Stimulated activated naive CD4-positive, alpha-beta T cell treated with Interleukin-2 at 50 U/mL for 16 hours (primary cell): ENCODE results near the gene SNX3.

Experiments used
- DNase-seq: peaks from one replicate; lab custom pipeline; 2025; lab: John Stamatoyannopoulos, UW

SNX3 gene

DNA sequence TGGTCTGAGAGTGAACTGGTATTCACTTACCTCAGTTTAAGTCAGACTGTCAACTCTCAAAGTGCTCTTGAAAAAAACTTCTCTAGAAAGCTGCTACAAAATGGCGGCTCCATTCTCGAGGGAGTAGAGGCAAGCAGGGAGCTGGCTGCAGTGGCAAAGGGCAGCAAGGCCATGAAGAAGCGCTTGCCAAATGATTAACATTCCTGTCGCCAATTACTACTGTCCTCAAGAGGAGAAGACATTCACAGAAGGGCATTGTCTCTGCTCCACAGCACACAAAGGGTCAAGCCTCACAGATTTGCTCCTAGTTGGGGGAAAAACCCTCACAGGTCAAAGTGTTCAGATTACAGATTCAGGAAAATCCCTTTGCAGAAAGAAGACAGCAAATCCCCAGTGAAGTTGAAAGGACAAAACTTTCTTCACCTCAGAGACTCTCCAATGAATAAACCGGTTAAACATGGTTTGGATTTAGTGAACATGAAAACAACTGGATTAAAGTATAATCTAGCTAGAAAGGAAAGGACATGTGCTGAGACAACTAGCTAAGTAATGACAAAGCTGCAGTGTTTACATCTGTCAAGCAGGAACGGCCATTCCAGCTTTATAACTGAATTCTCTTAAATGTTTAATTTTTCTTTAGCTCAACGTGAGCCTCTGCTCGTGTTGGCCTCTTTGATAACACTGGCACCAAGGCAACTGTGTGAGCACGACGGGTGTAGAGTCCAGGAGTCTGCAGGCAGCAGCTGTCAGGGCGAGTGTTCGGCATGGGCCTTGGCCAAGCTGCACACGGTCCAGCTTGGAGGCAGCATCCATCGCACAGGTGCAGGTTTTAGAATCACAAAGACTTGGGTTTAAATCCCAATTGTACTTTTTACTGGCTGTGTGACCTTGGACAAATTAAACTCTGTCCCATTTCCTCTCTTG is 57.4 kb downstream of the SNX3 start:
- DNase-seq = no peak

GRCh38 chr6:108200631-108201030 is 60.2 kb downstream of the SNX3 start:
- DNase-seq = no peak

- no peak for DNase-seq
These were observed 60.7 kb downstream of the SNX3 start for GRCh38 chr6:108200186-108200585.

DNA sequence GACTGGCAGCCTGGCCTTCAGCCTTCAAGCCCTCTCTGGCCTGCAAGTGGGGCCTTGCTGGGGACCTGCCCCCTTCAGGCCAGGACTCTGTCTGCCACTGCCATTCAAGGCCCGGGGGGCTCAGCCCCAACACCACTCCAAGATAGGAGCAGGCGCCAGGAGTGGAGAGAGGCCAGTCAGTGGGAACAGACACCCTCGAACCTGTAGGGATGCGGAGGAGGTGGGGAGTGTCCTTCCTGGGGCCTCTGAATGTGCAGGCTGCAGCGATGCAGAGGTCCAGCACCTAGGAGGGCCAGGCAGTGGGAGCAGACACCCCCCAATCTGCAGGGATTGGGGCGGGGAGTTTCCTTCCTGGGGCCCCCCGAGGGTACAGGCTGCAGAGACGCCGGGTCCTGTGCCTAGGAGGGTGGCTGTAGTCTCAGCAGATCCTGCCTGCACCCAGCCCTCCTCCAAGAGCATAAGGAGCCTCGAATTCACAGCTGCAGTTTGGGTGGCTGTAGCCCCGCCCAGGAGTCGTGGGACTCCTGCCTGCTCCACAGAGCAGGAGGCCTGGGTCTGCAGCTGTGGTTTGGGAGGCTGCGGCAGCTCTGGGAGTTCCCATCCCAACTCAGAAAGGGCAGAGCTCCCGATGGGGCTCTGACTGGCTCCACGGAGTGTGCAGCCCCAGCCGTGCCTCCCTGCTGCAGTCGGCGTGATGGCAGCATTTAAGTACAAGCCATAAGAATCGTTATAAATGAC is 61.9 kb downstream of the SNX3 start:
- no peak for DNase-seq

GRCh38 chr6:108195209-108195608 is 65.6 kb downstream of the SNX3 start:
- no peak for DNase-seq

DNA sequence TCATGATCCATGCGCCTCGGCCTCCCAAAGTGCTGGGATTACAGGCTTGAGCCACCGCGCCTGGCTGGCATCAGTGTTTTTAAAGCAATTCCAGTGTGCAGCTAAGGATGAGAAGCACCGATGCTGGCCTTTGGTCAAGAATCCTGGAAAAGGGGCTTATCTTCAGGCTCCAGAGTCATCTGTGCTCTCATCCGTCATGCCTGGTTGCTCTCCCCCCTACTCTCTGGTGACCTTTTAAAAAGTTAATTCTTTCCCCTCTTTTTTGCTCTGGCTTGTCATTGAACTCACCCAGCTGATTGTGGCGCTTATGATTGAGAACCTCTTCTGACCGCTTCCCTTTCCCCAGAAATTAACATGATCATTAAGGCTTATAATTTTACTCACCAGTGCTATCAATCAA is 66.3 kb downstream of the SNX3 start:
- no peak for DNase-seq

DNA sequence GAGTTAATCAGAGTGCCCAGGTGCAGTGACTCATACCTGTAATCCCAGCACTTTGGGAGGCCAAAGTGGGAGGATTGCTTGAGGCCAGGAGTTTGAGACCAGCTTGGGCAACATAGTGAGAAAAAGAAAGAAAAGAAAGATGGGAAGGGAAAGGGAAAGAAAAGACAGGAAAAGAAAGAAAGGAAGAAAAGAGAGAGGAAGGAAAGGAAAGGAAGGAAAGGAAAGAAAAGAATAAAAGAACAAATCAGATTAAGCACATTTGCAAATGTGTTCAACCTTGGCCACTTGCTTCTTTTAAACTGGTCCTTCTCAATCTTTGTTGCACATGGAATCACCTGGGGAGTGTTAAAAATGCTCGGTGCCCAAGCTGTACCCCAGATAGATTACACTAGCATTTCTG is 67.0 kb downstream of the SNX3 start:
- no peak for DNase-seq

DNA sequence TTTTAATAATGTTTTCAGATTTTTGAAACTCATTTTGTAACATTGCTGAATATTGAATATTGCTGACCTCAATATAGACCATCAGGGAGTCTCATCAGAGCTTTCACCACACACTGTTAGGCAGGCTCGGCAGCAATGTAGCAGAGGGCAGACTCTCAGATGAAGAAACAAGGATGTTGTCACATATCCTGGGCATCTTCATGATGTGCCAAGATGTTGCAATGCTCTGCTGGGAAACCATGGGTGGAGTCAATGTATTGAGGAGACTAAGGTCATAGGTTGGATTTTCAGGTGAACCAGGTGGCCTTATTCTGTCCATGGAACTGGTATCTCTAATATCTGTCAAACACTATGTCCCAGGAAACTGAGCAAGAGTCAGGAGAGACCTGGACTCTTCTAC is 67.7 kb downstream of the SNX3 start:
- DNase-seq = no peak

- no peak for DNase-seq
These were observed 73.3 kb downstream of the SNX3 start for GRCh38 chr6:108187519-108187918.

GRCh38 chr6:108186226-108186625 is 74.6 kb downstream of the SNX3 start:
- DNase-seq = no peak

DNA sequence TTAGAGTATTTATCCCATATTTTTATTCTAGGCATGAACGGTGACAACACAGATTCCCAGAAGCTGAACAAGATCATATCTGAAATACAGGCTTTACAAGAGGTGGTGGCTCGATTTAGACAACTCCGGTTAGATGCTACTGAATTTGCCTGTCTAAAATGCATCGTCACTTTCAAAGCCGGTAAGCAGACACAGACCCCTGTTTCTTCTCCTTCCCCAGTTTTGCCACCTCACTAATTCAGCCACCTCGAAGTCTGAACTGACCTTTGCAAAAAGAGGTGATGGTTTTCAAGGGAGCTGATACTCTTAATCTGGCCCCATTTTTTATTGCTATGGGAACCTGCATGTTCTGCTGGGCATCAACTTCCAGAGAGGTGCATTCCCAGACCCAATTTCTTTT is 80.1 kb downstream of the SNX3 start:
- DNase-seq = no peak

DNA sequence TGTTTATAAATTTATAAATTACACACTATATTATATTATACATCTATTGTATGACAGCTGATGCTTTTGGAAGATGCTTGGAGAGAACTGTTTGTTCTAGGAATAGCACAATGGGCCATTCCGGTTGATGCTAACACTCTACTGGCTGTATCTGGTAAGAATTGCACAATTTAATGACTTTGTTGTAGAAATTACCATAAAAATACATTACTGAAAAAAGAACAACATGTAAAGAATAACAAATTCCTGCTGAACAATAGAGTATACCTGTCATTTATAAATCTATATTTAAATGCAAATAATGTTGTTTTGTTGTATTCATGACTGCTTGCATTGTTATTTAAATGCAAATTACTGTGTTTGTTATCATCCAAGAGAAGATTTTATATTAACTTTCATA is 80.6 kb downstream of the SNX3 start:
- DNase-seq = no peak

- DNase-seq = no peak
These were observed 81.1 kb downstream of the SNX3 start for GRCh38 chr6:108179741-108180140.

- DNase-seq = no peak
These were observed 84.4 kb downstream of the SNX3 start for GRCh38 chr6:108176281-108177089.

DNA sequence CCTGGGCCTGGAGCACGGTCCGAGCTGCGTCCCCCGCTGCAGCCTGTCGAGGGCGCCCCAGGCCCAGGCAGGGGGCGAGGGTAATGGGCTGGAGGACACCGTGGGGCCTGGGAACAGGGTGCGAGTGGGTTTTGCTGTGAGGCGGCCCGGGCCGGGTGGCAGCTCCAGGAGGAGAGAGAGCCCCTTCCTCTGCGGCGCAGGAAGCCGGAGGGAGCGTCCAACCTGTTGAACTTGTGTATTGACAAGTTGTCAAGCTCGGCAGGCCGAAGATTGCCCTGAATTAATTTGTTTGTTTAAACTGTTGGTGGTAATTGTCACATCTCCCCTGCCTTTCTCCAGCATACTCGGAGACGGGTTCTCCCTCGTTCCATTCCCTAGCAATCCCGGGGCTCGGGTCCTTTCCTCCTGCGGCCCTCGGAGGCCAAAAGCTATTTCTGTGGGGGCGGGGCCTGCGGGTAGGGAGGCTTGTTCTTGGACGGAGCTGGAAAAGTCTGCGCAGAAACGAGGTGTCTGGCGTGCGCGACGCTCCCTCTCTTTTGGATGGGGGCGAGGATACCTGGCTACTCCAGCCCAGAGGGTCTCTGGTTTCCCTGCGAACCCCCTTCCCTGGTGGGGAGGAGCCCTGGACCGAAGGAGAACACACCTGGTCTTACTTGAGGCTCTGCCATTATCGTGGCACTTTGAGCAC is 85.1 kb downstream of the SNX3 start:
- DNase-seq = no peak

DNA sequence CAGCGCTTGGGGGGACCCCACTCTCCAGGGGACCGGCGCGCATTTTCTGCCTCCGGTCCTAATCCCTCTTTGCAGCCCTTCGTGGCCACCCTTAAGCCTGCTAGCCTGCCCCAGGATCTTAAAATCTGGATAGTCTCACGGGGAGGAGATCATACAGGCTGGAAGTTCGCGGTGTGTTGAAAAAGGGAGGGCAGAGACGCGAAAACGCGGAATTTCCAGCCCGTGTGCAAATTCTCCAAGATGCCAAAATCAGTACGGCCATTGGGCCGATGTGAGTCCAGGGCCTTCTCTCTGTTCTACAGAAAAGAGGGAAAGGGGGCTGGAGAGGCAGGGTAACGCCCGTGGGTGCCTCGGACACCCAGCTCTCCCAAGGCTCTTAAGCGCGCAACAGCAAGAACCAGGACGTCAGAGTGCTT is 85.7 kb downstream of the SNX3 start:
- DNase-seq = no peak

- no peak for DNase-seq
These were observed 86.3 kb downstream of the SNX3 start for GRCh38 chr6:108174371-108175175.

- DNase-seq = no peak
These were observed 88.8 kb downstream of the SNX3 start for GRCh38 chr6:108171918-108172516.

GRCh38 chr6:108171291-108171917 is 89.4 kb downstream of the SNX3 start:
- no peak for DNase-seq
